Uterus (tissue), 2 donors: Measurements from ENCODE around the gene FIP1L1.

ENCODE experiments used
- CTCF ChIP-seq, 4 experiments: fragments of 200-600 bp in 2 of 4; fragments of 450-650 bp in 2 of 4; sonication (generic) in 2 of 4; IDR thresholded peaks; one replicate each; pipeline ENCODE4 v1.5.1; 2016 to 2019; ENCODE audit warnings: antibody characterized with exemption in 4 of 4, mild to moderate bottlenecking in 2 of 4, moderate library complexity in 1 of 4
- POLR2A ChIP-seq, 2 donors: fragments of 450-650 bp; IDR thresholded peaks; one replicate each; pipeline ENCODE4 v1.6.1; 2016; ENCODE audit warnings: antibody characterized with exemption in 2 of 2, mild to moderate bottlenecking in 1 of 2, moderate library complexity in 1 of 2

- TF ChIP-seq CTCF (IDR thresholded peaks at IDR 0.05) (no peak), POLR2A (IDR thresholded peaks at IDR 0.05) (no peak)
Measured at GRCh38 chr4:53364624-53365023, 12.8 kb upstream of the FIP1L1 start.
